Measurements from ENCODE around the gene SH3PXD2A.
A peak's percentile ranks its signal among the peaks of the same experiment; 100 is the strongest.
"Not testable (repeated sequence)": the region's sequence is repeated elsewhere in the genome, so short reads cannot be mapped to it uniquely, and the experiment has no call there.

SH3PXD2A gene

GRCh38 chr10:103787331-103787730 lies 68.0 kb downstream of the SH3PXD2A start:
- DNase-seq: no peak

- no peak for DNase-seq
Measured at GRCh38 chr10:103786020-103786419, 69.4 kb downstream of the SH3PXD2A start.

GRCh38 chr10:103784723-103785418 lies 70.5 kb downstream of the SH3PXD2A start:
- DNase-seq: no peak

GRCh38 chr10:103784089-103784488 lies 71.3 kb downstream of the SH3PXD2A start:
- DNase-seq: no peak

- peak; percentile 61 for DNase-seq
Measured at GRCh38 chr10:103783681-103784080, 71.7 kb downstream of the SH3PXD2A start.

- DNase-seq: no peak
Measured at GRCh38 chr10:103781329-103782061, 73.9 kb downstream of the SH3PXD2A start.

- DNase-seq: no peak
Measured at GRCh38 chr10:103780242-103781149, 74.9 kb downstream of the SH3PXD2A start.

- no peak for DNase-seq
Measured at GRCh38 chr10:103778358-103779139, 76.8 kb downstream of the SH3PXD2A start.

GRCh38 chr10:103776878-103777591 lies 78.3 kb downstream of the SH3PXD2A start:
- DNase-seq: no peak

- no peak for DNase-seq
Measured at GRCh38 chr10:103775776-103776175, 79.6 kb downstream of the SH3PXD2A start.

GRCh38 chr10:103772846-103773245 lies 82.5 kb downstream of the SH3PXD2A start:
- not testable (repeated sequence) for DNase-seq

- DNase-seq: peak; percentile 82
Measured at GRCh38 chr10:103772096-103772845, 83.1 kb downstream of the SH3PXD2A start.

GRCh38 chr10:103770139-103770538 lies 85.2 kb downstream of the SH3PXD2A start:
- DNase-seq: no peak

- no peak for DNase-seq
Measured at GRCh38 chr10:103769176-103769575, 86.2 kb downstream of the SH3PXD2A start.

- DNase-seq: no peak
Measured at GRCh38 chr10:103768345-103768744, 87.0 kb downstream of the SH3PXD2A start.

GRCh38 chr10:103767756-103768155 lies 87.6 kb downstream of the SH3PXD2A start:
- DNase-seq: no peak

GRCh38 chr10:103766751-103767505 lies 88.4 kb downstream of the SH3PXD2A start:
- no peak for DNase-seq

GRCh38 chr10:103765981-103766380 lies 89.4 kb downstream of the SH3PXD2A start:
- no peak for DNase-seq

GRCh38 chr10:103765168-103765567 lies 90.2 kb downstream of the SH3PXD2A start:
- no peak for DNase-seq
